22Rv1 (cell line): ENCODE measurements around the gene TRDMT1.

Source experiments
- CTCF ChIP-seq: fragments of 450-650 bp; IDR thresholded peaks from 2 replicates; pipeline ENCODE4 v1.5.1; 2017; ENCODE audit warnings: mild to moderate bottlenecking
- ZFX ChIP-seq: fragments of 450-650 bp; IDR thresholded peaks from 2 replicates; pipeline ENCODE4 v1.6.1; 2017; ENCODE audit warnings: antibody characterized with exemption, borderline replicate concordance

GRCh38 chr10:17171141-17171641 is 30.3 kb downstream of the TRDMT1 start:
- no peak for TF ChIP-seq CTCF
- TF ChIP-seq ZFX = no peak
